HCT116 (cell line): ENCODE results near the gene MPV17L2. TPM values are rescaled to one million over a fixed set of nuclear protein-coding genes. Genes with fewer than 3 reads are reported as not detected.
"Not testable (repeated sequence)": the region's sequence is repeated elsewhere in the genome, so short reads cannot be mapped to it uniquely, and the experiment has no call there.

Experiments
- ATAC-seq: fragments of 200-7000 bp; cut with Tn5 transposase; 2 replicates; pipeline ENCODE4 v1.9.1; 2020; ENCODE audit warnings: mild to moderate bottlenecking, moderate library complexity
- BruUV-seq: library from RNA; stranded (reverse); fragments of 400-500 nt; replicated peaks from 2 replicates; lab custom pipeline; 2021; lab: Mats Ljungman, UMichigan
- CTCF ChIA-PET: fragments of 300-600 bp; sonication (Branson Sonifier 250); formaldehyde crosslinking; loops from one replicate; lab custom pipeline; 2021; ENCODE audit warnings: antibody characterized with exemption; lab: Charles Lee
- POLR2A ChIA-PET: fragments of 300-600, 350-600 bp; sonication (Branson Sonifier 250); formaldehyde crosslinking; loops from one replicate; lab custom pipeline; 2021; ENCODE audit warnings: antibody characterized with exemption; lab: Charles Lee
- RAD21 ChIA-PET, 2 experiments: fragments of 300-600 bp; sonication (Branson Sonifier 250); formaldehyde crosslinking; loops; one replicate each; lab custom pipeline; 2023; ENCODE audit warnings: low total read pairs in 2 of 2; ENCODE audit not compliant: uncharacterized antibody in 2 of 2, unreplicated experiment in 2 of 2, low non-redundant PET in 1 of 2; lab: Charles Lee
- DNase-seq: peaks from one replicate; pipeline ENCODE4 v3.0.0-alpha.2; 2010; ENCODE audit warnings: low read depth, low spot score
- H2AFZ ChIP-seq: fragments of 200-600 bp; shearing (Covaris generic), sonication (generic); 2 replicates; pipeline ENCODE4 v1.6.1; 2017; ENCODE audit warnings: low read depth, mixed run types, mixed read lengths, antibody characterized with exemption, low read length; ENCODE audit not compliant: poor library complexity, severe bottlenecking
- H3K27ac ChIP-seq: 2 replicates; pipeline ENCODE4 v1.5.1; 2012; ENCODE audit warnings: low read depth, low read length
- H3K27me3 ChIP-seq: fragments of 200-600 bp; sonication (generic); 2 replicates; pipeline ENCODE4 v1.6.1; 2016; ENCODE audit warnings: mixed run types, low read length, mixed read lengths; ENCODE audit not compliant: insufficient read depth
- H3K36me3 ChIP-seq, 2 experiments: fragments of 200-500 bp in 1 of 2; fragments of 200-600 bp in 1 of 2; sonication (Bioruptor generic) in 1 of 2; sonication (generic) in 1 of 2; 2 replicates each; pipeline versions ENCODE4 v1.5.1 to v1.6.1; 2014 to 2016; ENCODE audit warnings: low read length in 2 of 2, inconsistent platforms in 1 of 2, mixed read lengths in 1 of 2, mixed run types in 1 of 2; ENCODE audit not compliant: insufficient read depth in 2 of 2, control insufficient read depth in 1 of 2
- H3K4me1 ChIP-seq, 2 experiments: fragments of 200-600 bp in 1 of 2; sonication (generic) in 1 of 2; 2 replicates each; pipeline versions ENCODE4 v1.5.1 to v1.6.1; 2012 to 2017; ENCODE audit warnings: low read length in 2 of 2, inconsistent platforms in 1 of 2, mild to moderate bottlenecking in 1 of 2, mixed read lengths in 1 of 2, mixed run types in 1 of 2, moderate library complexity in 1 of 2; ENCODE audit not compliant: insufficient read depth in 2 of 2, control insufficient read depth in 1 of 2
- H3K4me2 ChIP-seq: fragments of 200-600 bp; sonication (generic); 2 replicates; pipeline ENCODE4 v1.6.1; 2017; ENCODE audit warnings: mixed run types, low read length, mixed read lengths
- H3K4me3 ChIP-seq, 2 experiments: fragments of 200-600 bp in 1 of 2; sonication (generic) in 1 of 2; replicated peaks in 1 of 2; 2 replicates each; pipeline ENCODE4 v1.5.1; 2011 to 2016; ENCODE audit warnings: low read length in 2 of 2, control low read depth in 1 of 2, low read depth in 1 of 2, mild to moderate bottlenecking in 1 of 2, mixed read lengths in 1 of 2, mixed run types in 1 of 2
- H3K79me2 ChIP-seq: fragments of 200-600 bp; sonication (generic); 2 replicates; pipeline ENCODE4 v1.6.1; 2017; ENCODE audit warnings: mild to moderate bottlenecking, mixed run types, low read length, moderate library complexity, mixed read lengths; ENCODE audit not compliant: insufficient read depth
- H3K9ac ChIP-seq: fragments of 200-600 bp; sonication (generic); 2 replicates; pipeline ENCODE4 v1.6.1; 2016; ENCODE audit warnings: low read length, mixed read lengths
- H3K9me2 ChIP-seq: fragments of 200-600 bp; sonication (generic), shearing (Covaris generic); 2 replicates; pipeline ENCODE4 v1.6.1; 2017; ENCODE audit warnings: mixed run types, mild to moderate bottlenecking, moderate library complexity; ENCODE audit not compliant: insufficient read depth
- H3K9me3 ChIP-seq, 2 experiments: fragments of 200-500 bp in 1 of 2; fragments of 200-600 bp in 1 of 2; sonication (Bioruptor generic) in 1 of 2; sonication (generic) in 1 of 2; 2 replicates each; pipeline ENCODE4 v1.6.1; 2014 to 2017; ENCODE audit warnings: low read length in 2 of 2, mixed read lengths in 2 of 2, inconsistent platforms in 1 of 2, low read depth in 1 of 2, mild to moderate bottlenecking in 1 of 2, mixed run types in 1 of 2, moderate library complexity in 1 of 2; ENCODE audit not compliant: control insufficient read depth in 1 of 2, insufficient read depth in 1 of 2
- H4K20me1 ChIP-seq: fragments of 200-600 bp; sonication (generic), shearing (Covaris generic); 2 replicates; pipeline ENCODE4 v1.6.1; 2017; ENCODE audit warnings: mixed run types, mild to moderate bottlenecking, moderate library complexity; ENCODE audit not compliant: insufficient read depth
- ATF3 ChIP-seq: IDR thresholded peaks from 2 replicates; pipeline ENCODE4 v1.6.1; 2012
- ELF1 ChIP-seq: IDR thresholded peaks from 2 replicates; pipeline ENCODE4 v1.6.1; 2012; ENCODE audit warnings: low read depth, borderline replicate concordance
- EZH2phosphoT487 ChIP-seq: fragments of 200-600 bp; IDR thresholded peaks from 2 replicates; pipeline ENCODE4 v1.6.1; 2018; ENCODE audit warnings: antibody characterized with exemption, borderline replicate concordance
- FOSL1 ChIP-seq: IDR thresholded peaks from 2 replicates; pipeline ENCODE4 v1.6.1; 2012; ENCODE audit warnings: low read depth
- POLR2AphosphoS5 ChIP-seq: IDR thresholded peaks from 2 replicates; pipeline ENCODE4 v1.6.1; 2011; ENCODE audit warnings: mild to moderate bottlenecking, low read depth, low read length, moderate library complexity
- RAD21 ChIP-seq: IDR thresholded peaks from 2 replicates; pipeline ENCODE4 v1.6.1; 2012; ENCODE audit warnings: low read depth, mild to moderate bottlenecking
- REST ChIP-seq: IDR thresholded peaks from 2 replicates; pipeline ENCODE4 v1.6.1; 2012; ENCODE audit warnings: low read depth
- SP1 ChIP-seq: IDR thresholded peaks from 2 replicates; pipeline ENCODE4 v1.6.1; 2012; ENCODE audit warnings: low read depth
- SRF ChIP-seq: IDR thresholded peaks from 2 replicates; pipeline ENCODE4 v1.6.1; 2012; ENCODE audit warnings: low read depth
- TCF7L2 ChIP-seq: IDR thresholded peaks from 2 replicates; pipeline ENCODE4 v1.7.0; 2011; ENCODE audit warnings: borderline replicate concordance, inconsistent platforms; ENCODE audit not compliant: insufficient read depth, insufficient read length; ENCODE audit errors: extremely low read depth
- YY1 ChIP-seq: IDR thresholded peaks from 2 replicates; pipeline ENCODE4 v1.6.1; 2011; ENCODE audit warnings: low read length, low read depth, moderate library complexity, mild to moderate bottlenecking; ENCODE audit not compliant: insufficient replicate concordance; ENCODE audit errors: extremely low read depth
- ZBTB33 ChIP-seq: IDR thresholded peaks from 2 replicates; pipeline ENCODE4 v1.6.1; 2011; ENCODE audit warnings: mild to moderate bottlenecking, low read length, moderate library complexity; ENCODE audit not compliant: insufficient replicate concordance; ENCODE audit errors: extremely low read depth
- intact Hi-C: fragments of 100-400 bp; cut with micrococcal nuclease; formaldehyde crosslinking; loops from 2 replicates; pipeline ENCODE4 v1.10.0; 2022
- total RNA-seq: library from RNA; stranded (reverse); gene quantifications from one replicate; pipeline ENCODE4 v1.2.1, GENCODE V29; 2021; ENCODE audit not compliant: unreplicated experiment

The MPV17L2 gene
- total RNA-seq, 1 experiment from 2014 or later = 18.7 TPM

- no peak overlapping the region for H3K4me2 ChIP-seq
- no TSS peak for BruUV-seq
- H3K4me3 ChIP-seq = no peak overlapping the region
- H3K79me2 ChIP-seq = peaks cover 35% of the 10 kb centered on the region
- no peak overlapping the region for H3K9ac ChIP-seq
- peaks cover 13 to 29% of the 10 kb centered on the region in 2 experiments; a peak in 3 of 4 replicates for H3K36me3 ChIP-seq
- CTCF ChIA-PET = interaction anchor here (1.3 kb wide), 1 partner anchor 45 kb away, joined by 5 read pairs; no protein-coding TSS in a partner anchor
- no peaks in the 10 kb centered on the region for H3K27me3 ChIP-seq
- peak overlapping the region; percentile 82 for H3K27ac ChIP-seq
- TF ChIP-seq ELF1 (no peak), SP1 (no peak), FOSL1 (no peak), YY1 (no peak), ZBTB33 (no peak), TCF7L2 (no peak), EZH2phosphoT487 (no peak), ATF3 (no peak), SRF (no peak), POLR2AphosphoS5 (no peak), REST (no peak), RAD21 (no peak)
- TF ChIP-seq, all 23 proteins: peak for 0
- no peaks in the 10 kb centered on the region for H4K20me1 ChIP-seq
- peaks cover 41 to 56% of the 10 kb centered on the region in 2 experiments for H3K4me1 ChIP-seq
- no peaks in the 10 kb centered on the region for H3K9me2 ChIP-seq
- no peak for ATAC-seq
- no peak for DNase-seq
- H3K9me3 ChIP-seq = no peaks in the 10 kb centered on the region
- intact Hi-C loops = loop anchor here (10.0 kb wide), 1 partner anchor 154 kb away; the partner anchor contains the start of gene ARRDC2
- ChIA-PET RAD21 (no interaction called here), POLR2A (no interaction called here)
- no peak overlapping the region for H2AFZ ChIP-seq
Observed at GRCh38 chr19:18158467-18158866, 34.6 kb upstream of the MPV17L2 start.

- Histone ChIP-seq H3K36me3 (peaks cover 13 to 31% of the 10 kb centered on the region in 2 experiments; a peak in 3 of 4 replicates), H3K79me2 (peaks cover 28% of the 10 kb centered on the region), H3K4me1 (peaks cover 41 to 52% of the 10 kb centered on the region in 2 experiments)
- H3K9ac ChIP-seq, H3K4me3 ChIP-seq, H4K20me1 ChIP-seq, BruUV-seq, H3K9me3 ChIP-seq, CTCF ChIA-PET, ATAC-seq, H3K9me2 ChIP-seq, H3K4me2 ChIP-seq, POLR2A ChIA-PET, DNase-seq, RAD21 ChIA-PET, H2AFZ ChIP-seq, H3K27me3 ChIP-seq, H3K27ac ChIP-seq: not testable (repeated sequence)
- intact Hi-C loops = loop anchor here (10.0 kb wide), 1 partner anchor 154 kb away; the partner anchor contains the start of gene ARRDC2
Observed at GRCh38 chr19:18159059-18159616, 33.9 kb upstream of the MPV17L2 start.
